H9 (cell line): ENCODE data around the gene MOAP1. TPM values are rescaled to one million over a fixed set of nuclear protein-coding genes. Genes with fewer than 3 reads are reported as not detected.
"Not testable (repeated sequence)": the region's sequence is repeated elsewhere in the genome, so short reads cannot be mapped to it uniquely, and the experiment has no call there.

Source experiments
- DNase-seq: peaks from one replicate; pipeline ENCODE4 v3.0.0-alpha.2; 2017
- H2AFZ ChIP-seq: one replicate; pipeline ENCODE4 v1.6.1; 2013; ENCODE audit warnings: mild to moderate bottlenecking, low read length, control low read depth, moderate library complexity
- H2AK5ac ChIP-seq: 2 replicates; pipeline ENCODE4 v1.6.1; 2013; ENCODE audit warnings: low read length, control low read depth, mixed read lengths; ENCODE audit not compliant: insufficient read length
- H2BK120ac ChIP-seq: one replicate; pipeline ENCODE4 v1.6.1; 2013; ENCODE audit warnings: low read depth, mild to moderate bottlenecking, low read length, control low read depth, inconsistent platforms; ENCODE audit not compliant: poor library complexity, severe bottlenecking
- H2BK12ac ChIP-seq: 2 replicates; pipeline ENCODE4 v1.6.1; 2013; ENCODE audit warnings: low read length, control low read depth, mixed read lengths, low read depth; ENCODE audit not compliant: insufficient read length
- H2BK15ac ChIP-seq: 2 replicates; pipeline ENCODE4 v1.6.1; 2013; ENCODE audit warnings: low read depth, low read length, control low read depth
- H2BK20ac ChIP-seq: one replicate; pipeline ENCODE4 v1.6.1; 2013; ENCODE audit warnings: low read depth, mild to moderate bottlenecking, low read length, control low read depth, inconsistent platforms; ENCODE audit not compliant: poor library complexity, severe bottlenecking
- H2BK5ac ChIP-seq: 2 replicates; pipeline ENCODE4 v1.6.1; 2013; ENCODE audit warnings: low read length, control low read depth, mixed read lengths; ENCODE audit not compliant: insufficient read length
- H3K14ac ChIP-seq: 2 replicates; pipeline ENCODE4 v1.6.1; 2013; ENCODE audit warnings: low read length, control low read depth; ENCODE audit not compliant: insufficient read depth
- H3K18ac ChIP-seq: 2 replicates; pipeline ENCODE4 v1.6.1; 2013; ENCODE audit warnings: low read depth, mild to moderate bottlenecking, mixed read lengths, low read length, control low read depth; ENCODE audit not compliant: insufficient read length
- H3K23ac ChIP-seq: 2 replicates; pipeline ENCODE4 v1.6.1; 2013; ENCODE audit warnings: low read length, control low read depth, mixed read lengths, low read depth; ENCODE audit not compliant: insufficient read length
- H3K23me2 ChIP-seq: 2 replicates; pipeline ENCODE4 v1.6.1; 2013; ENCODE audit warnings: low read depth, mild to moderate bottlenecking, mixed read lengths, low read length, control low read depth; ENCODE audit not compliant: insufficient read length, poor library complexity, severe bottlenecking
- H3K27ac ChIP-seq: 2 replicates; pipeline ENCODE4 v1.5.1; 2013; ENCODE audit warnings: low read length, control low read depth, mixed read lengths, low read depth; ENCODE audit not compliant: insufficient read length
- H3K27me3 ChIP-seq: 2 replicates; pipeline ENCODE4 v1.6.1; 2013; ENCODE audit warnings: low read length, control low read depth, inconsistent platforms; ENCODE audit not compliant: insufficient read depth
- H3K4ac ChIP-seq: 2 replicates; pipeline ENCODE4 v1.6.1; 2013; ENCODE audit warnings: low read depth, mild to moderate bottlenecking, control low read depth, inconsistent platforms, low read length, moderate library complexity
- H3K4me1 ChIP-seq: 2 replicates; pipeline ENCODE4 v1.6.1; 2013; ENCODE audit warnings: low read length, control low read depth, inconsistent platforms; ENCODE audit not compliant: insufficient read depth
- H3K4me2 ChIP-seq: 2 replicates; pipeline ENCODE4 v1.6.1; 2013; ENCODE audit warnings: low read length, control low read depth, mixed read lengths; ENCODE audit not compliant: insufficient read length, insufficient read depth
- H3K56ac ChIP-seq: 2 replicates; pipeline ENCODE4 v1.6.1; 2013; ENCODE audit warnings: low read depth, mild to moderate bottlenecking, mixed read lengths, low read length, control low read depth; ENCODE audit not compliant: insufficient read length
- H3K79me1 ChIP-seq: 2 replicates; pipeline ENCODE4 v1.6.1; 2013; ENCODE audit warnings: low read depth, mild to moderate bottlenecking, moderate library complexity, low read length, control low read depth, inconsistent platforms; ENCODE audit not compliant: insufficient read depth, poor library complexity, severe bottlenecking
- H3K79me2 ChIP-seq: 2 replicates; pipeline ENCODE4 v1.6.1; 2013; ENCODE audit warnings: low read length, control low read depth, inconsistent platforms; ENCODE audit not compliant: insufficient read depth
- H3K9ac ChIP-seq: 2 replicates; pipeline ENCODE4 v1.6.1; 2013; ENCODE audit warnings: low read length, control low read depth, mixed read lengths; ENCODE audit not compliant: insufficient read length; ENCODE audit errors: extremely low read depth
- H3K9me3 ChIP-seq: one replicate; pipeline ENCODE4 v1.6.1; 2013; ENCODE audit warnings: low read depth, low read length, inconsistent platforms; ENCODE audit not compliant: control insufficient read depth
- H3T11ph ChIP-seq: one replicate; pipeline ENCODE4 v1.6.1; 2013; ENCODE audit warnings: mild to moderate bottlenecking, low read length, control low read depth, inconsistent platforms
- H4K20me1 ChIP-seq: one replicate; pipeline ENCODE4 v1.6.1; 2013; ENCODE audit not compliant: control insufficient read depth, insufficient read length, insufficient read depth
- H4K5ac ChIP-seq: 2 replicates; pipeline ENCODE4 v1.6.1; 2013; ENCODE audit warnings: low read depth, mild to moderate bottlenecking, mixed read lengths, low read length, control low read depth; ENCODE audit not compliant: insufficient read length
- H4K8ac ChIP-seq: replicated peaks from 2 replicates; pipeline ENCODE4 v1.6.1; 2013; ENCODE audit warnings: low read length, control low read depth, mixed read lengths, low read depth; ENCODE audit not compliant: insufficient read length
- H4K91ac ChIP-seq: 2 replicates; pipeline ENCODE4 v1.6.1; 2013; ENCODE audit warnings: low read depth, mild to moderate bottlenecking, moderate library complexity, mixed read lengths, low read length, control low read depth; ENCODE audit not compliant: insufficient read length
- H3K27ac Mint-ChIP-seq, 3 experiments: 2 replicates in 2 of 3; 3 replicates in 1 of 3; pipeline ENCODE4 v1.8.0; 2020 to 2021; ENCODE audit warnings: mixed read lengths in 3 of 3, mild to moderate bottlenecking in 1 of 3, moderate library complexity in 1 of 3
- H3K27me3 Mint-ChIP-seq: 2 replicates; pipeline ENCODE4 v1.8.0; 2021; ENCODE audit warnings: low read depth, mild to moderate bottlenecking, moderate library complexity, mixed read lengths
- H3K36me3 Mint-ChIP-seq, 3 experiments: 2 replicates in 2 of 3; 3 replicates in 1 of 3; pipeline ENCODE4 v1.8.0; 2020 to 2021; ENCODE audit warnings: low read depth in 3 of 3, mixed read lengths in 3 of 3; ENCODE audit not compliant: insufficient read depth in 1 of 3
- H3K4me1 Mint-ChIP-seq, 2 experiments: 2 replicates each; pipeline ENCODE4 v1.8.0; 2020; ENCODE audit warnings: mixed read lengths in 2 of 2
- H3K4me3 Mint-ChIP-seq, 2 experiments: 2 replicates in 1 of 2; 3 replicates in 1 of 2; pipeline ENCODE4 v1.8.0; 2020 to 2021; ENCODE audit warnings: mild to moderate bottlenecking in 2 of 2, mixed read lengths in 2 of 2, moderate library complexity in 1 of 2
- H3K9me3 Mint-ChIP-seq, 2 experiments: 2 replicates in 1 of 2; 3 replicates in 1 of 2; pipeline ENCODE4 v1.8.0; 2020; ENCODE audit warnings: mild to moderate bottlenecking in 2 of 2, mixed read lengths in 2 of 2, moderate library complexity in 1 of 2
- CTCF ChIP-seq: fragments of 200-600 bp; sonication (generic); conservative IDR thresholded peaks from 3 replicates; pipeline ENCODE4 v1.8.0; 2021; ENCODE audit warnings: antibody characterized with exemption, mild to moderate bottlenecking
- WGBS: extraction: QIAGEN DNeasy Blood & Tissue Kit; methylation state at CpG from one replicate; pipeline ENCODE4 v1.1.7; 2013; ENCODE audit warnings: missing lambda C conversion rate, low lambda C conversion rate, mixed read lengths; ENCODE audit not compliant: insufficient read length; ENCODE audit errors: extremely low coverage; 5-methylcytosine and 5-hydroxymethylcytosine counted together
- long read RNA-seq: library from polyadenylated mRNA; unstranded; transcript quantifications from one replicate; pipeline ENCODE4 v2.0.0, GENCODE V29; 2020
- total RNA-seq: library from RNA; stranded (reverse); gene quantifications from 2 replicates; pipeline ENCODE4 v1.2.1, GENCODE V29; 2021

MOAP1 gene
- total RNA-seq, result 13.6 and 14.7 TPM in 2 replicates
- long read RNA-seq, transcript MOAP1-202 (2 exons, 2,529 nt), result minor isoform, 11 of 108 reads
- long read RNA-seq, transcript MOAP1-201 (3 exons, 2,441 nt), result major isoform, 95 of 108 reads
- long read RNA-seq, partial matches to known transcripts, result 1 of 108 reads
- long read RNA-seq, other reads (novel, unspliced or antisense), result 1 of 108 reads

GRCh38 chr14:93184391-93185348, at the start of gene MOAP1, which contains the start of gene LYSET:
Gene MOAP1 (minus strand): TSS chr14:93184897. CDS start chr14:93184242, 655 bp downstream.
Gene LYSET (plus strand): TSS chr14:93185317. CDS start chr14:93185406, 89 bp downstream.
- peak; percentile 93 for DNase-seq
- H3K4me1 ChIP-seq, result no peaks in the 10 kb centered on the region
- Mint-ChIP-seq H3K4me1 (peaks cover 11 to 18% of the 10 kb centered on the region in 2 experiments), H3K9me3 (no peaks in the 10 kb centered on the region), H3K36me3 (peaks cover 3 to 38% (median 34%) of the 10 kb centered on the region in 3 experiments; a peak in 6 of 7 replicates), H3K27me3 (no peaks in the 10 kb centered on the region), H3K27ac (peak within 1 kb of the TSS; percentile 90 to 97 (median 93)), H3K4me3 (peak within 1 kb of the TSS; percentile 93 to 95)
- H4K8ac ChIP-seq, result no peak within 1 kb of the TSS
- H3K23ac ChIP-seq, result no peak within 1 kb of the TSS
- no peak within 1 kb of the TSS for H3K56ac ChIP-seq
- peaks cover 9% of the 10 kb centered on the region for H3K79me1 ChIP-seq
- H2BK12ac ChIP-seq, result no peak within 1 kb of the TSS
- peaks cover 3% of the 10 kb centered on the region for H3K23me2 ChIP-seq
- peak within 1 kb of the TSS; percentile 37 for H2AFZ ChIP-seq
- peak within 1 kb of the TSS; percentile 58 for H2BK5ac ChIP-seq
- no peak within 1 kb of the TSS for H2AK5ac ChIP-seq
- no peaks in the 10 kb centered on the region for H4K20me1 ChIP-seq
- WGBS, result no CpG with 5 or more reads among the region's 124 CpGs
- no peak within 1 kb of the TSS for H3K4ac ChIP-seq
- no peak within 1 kb of the TSS for H4K5ac ChIP-seq
- H3K27me3 ChIP-seq, result no peaks in the 10 kb centered on the region
- no peak within 1 kb of the TSS for H2BK120ac ChIP-seq
- H3K4me2 ChIP-seq, result peak within 1 kb of the TSS; percentile 95
- no peak within 1 kb of the TSS for H3T11ph ChIP-seq
- H3K14ac ChIP-seq, result peak within 1 kb of the TSS; percentile 93
- H2BK20ac ChIP-seq, result no peak within 1 kb of the TSS
- H2BK15ac ChIP-seq, result no peak within 1 kb of the TSS
- no peak within 1 kb of the TSS for H3K27ac ChIP-seq
- H3K79me2 ChIP-seq, result no peaks in the 10 kb centered on the region; the same call in 1 of the 2 replicates
- no peak within 1 kb of the TSS for H4K91ac ChIP-seq
- H3K9me3 ChIP-seq, result no peaks in the 10 kb centered on the region
- TF ChIP-seq CTCF, result peak; percentile 52
- H3K9ac ChIP-seq, result peak within 1 kb of the TSS; percentile 87
- H3K18ac ChIP-seq, result peak within 1 kb of the TSS; percentile 92

GRCh38 chr14:93233078-93233477, 48.4 kb upstream of the MOAP1 start:
- WGBS, result no CpG with 5 or more reads among the region's 5 CpGs
- H4K8ac ChIP-seq, result not testable (repeated sequence)

More at GRCh38 chr14:93233078-93233477, 48.4 kb upstream of the MOAP1 start:
- H2BK5ac ChIP-seq, H2BK12ac ChIP-seq, H3K79me1 ChIP-seq, H3K4me1 Mint-ChIP-seq, H4K91ac ChIP-seq, H3K4me2 ChIP-seq, H3K9ac ChIP-seq, H3K9me3 Mint-ChIP-seq, H3K4me1 ChIP-seq, H3K9me3 ChIP-seq, H3K27ac Mint-ChIP-seq, H3K23me2 ChIP-seq, H3K79me2 ChIP-seq, H3T11ph ChIP-seq, H3K27me3 ChIP-seq, H2AFZ ChIP-seq, H2BK20ac ChIP-seq, H4K5ac ChIP-seq, H3K27me3 Mint-ChIP-seq, H2AK5ac ChIP-seq, H3K56ac ChIP-seq, H4K20me1 ChIP-seq, H3K23ac ChIP-seq, H3K14ac ChIP-seq, H3K27ac ChIP-seq, H2BK120ac ChIP-seq, H2BK15ac ChIP-seq, H3K18ac ChIP-seq, H3K4me3 Mint-ChIP-seq, H3K4ac ChIP-seq, DNase-seq: not testable (repeated sequence)
- H3K36me3 Mint-ChIP-seq, result peaks cover 5 to 13% (median 6%) of the 10 kb centered on the region in 3 experiments; a peak in 4 of 7 replicates
